ENCODE data around the gene C1orf159. TPM values are rescaled to one million over a fixed set of nuclear protein-coding genes. Genes with fewer than 3 reads are reported as not detected.
"Not testable (repeated sequence)": the region's sequence is repeated elsewhere in the genome, so short reads cannot be mapped to it uniquely, and the experiment has no call there.

Gene C1orf159
- total RNA-seq, 1 donor from 2014 or later: 5.4 TPM

GRCh38 chr1:1074631-1075147 is 41.2 kb downstream of the C1orf159 start:
- intact Hi-C loops (cut with DNase I): no loop called here
- no peak for DNase-seq (ENCODE audit: low spot score)

GRCh38 chr1:1073743-1074587 is 41.9 kb downstream of the C1orf159 start, which contains the start of gene RNF223:
RNF223 (minus strand) TSS chr1:1074306; CDS start chr1:1072566, 1,740 bp downstream.
- DNase-seq (ENCODE audit: low spot score): no peak
- intact Hi-C loops (cut with DNase I): no loop called here

GRCh38 chr1:1072849-1073742 is 42.8 kb downstream of the C1orf159 start:
- intact Hi-C loops (cut with DNase I): no loop called here
- no peak for DNase-seq (ENCODE audit: low spot score)

GRCh38 chr1:1072299-1072848 is 43.5 kb downstream of the C1orf159 start:
- intact Hi-C loops (cut with DNase I): no loop called here
- no peak for DNase-seq (ENCODE audit: low spot score)

GRCh38 chr1:1071486-1072298 is 44.2 kb downstream of the C1orf159 start:
- intact Hi-C loops (cut with DNase I): no loop called here
- no peak for DNase-seq (ENCODE audit: low spot score)

GRCh38 chr1:1069711-1070676 is 45.9 kb downstream of the C1orf159 start:
- no peak for DNase-seq (ENCODE audit: low spot score)
- intact Hi-C loops (cut with DNase I): loop anchor here (10.0 kb wide), 1 partner anchor 55 kb away; the partner anchor contains the start of gene ISG15

GRCh38 chr1:1069056-1069710 is 46.7 kb downstream of the C1orf159 start:
- intact Hi-C loops (cut with DNase I): loop anchor here (10.0 kb wide), 1 partner anchor 54 kb away; the partner anchor contains the start of gene ISG15
- peak; percentile 84 for DNase-seq (ENCODE audit: low spot score)

GRCh38 chr1:1068517-1069055 is 47.3 kb downstream of the C1orf159 start:
- no peak for DNase-seq (ENCODE audit: low spot score)
- intact Hi-C loops (cut with DNase I): loop anchor here (10.0 kb wide), 1 partner anchor 54 kb away; the partner anchor contains the start of gene ISG15

- no peak for DNase-seq (ENCODE audit: low spot score)
- intact Hi-C loops (cut with DNase I): loop anchor here (10.0 kb wide), 1 partner anchor 53 kb away; the partner anchor contains the start of gene ISG15
Measured at GRCh38 chr1:1067860-1068516, 47.9 kb downstream of the C1orf159 start.

GRCh38 chr1:1067284-1067859 is 48.5 kb downstream of the C1orf159 start:
- DNase-seq (ENCODE audit: low spot score): no peak
- intact Hi-C loops (cut with DNase I): loop anchor here (10.0 kb wide), 1 partner anchor 53 kb away; the partner anchor contains the start of gene ISG15

GRCh38 chr1:1066403-1067283 is 49.2 kb downstream of the C1orf159 start:
- DNase-seq (ENCODE audit: low spot score): no peak
- intact Hi-C loops (cut with DNase I): loop anchor here (10.0 kb wide), 1 partner anchor 52 kb away; the partner anchor contains the start of gene ISG15

- not testable (repeated sequence) for DNase-seq (ENCODE audit: low spot score)
- intact Hi-C loops (cut with DNase I): loop anchor here (10.0 kb wide), 1 partner anchor 51 kb away; the partner anchor contains the start of gene ISG15
Measured at GRCh38 chr1:1065940-1066304, 50.0 kb downstream of the C1orf159 start.

GRCh38 chr1:1065265-1065939 is 50.5 kb downstream of the C1orf159 start:
- intact Hi-C loops (cut with DNase I): loop anchor here (10.0 kb wide), 1 partner anchor 51 kb away; the partner anchor contains the start of gene ISG15

More at GRCh38 chr1:1065265-1065939, 50.5 kb downstream of the C1orf159 start:
- DNase-seq (ENCODE audit: low spot score): no peak
